Measurements from ENCODE around the gene ANKK1. TPM values are rescaled to one million over a fixed set of nuclear protein-coding genes. Genes with fewer than 3 reads are reported as not detected.

The ANKK1 gene
- total RNA-seq, 3 donors from 2014 or later (not counting 1 experiment from before 2014, with no cell fraction given) = 0.40 to 0.93 (median 0.73) TPM

GRCh38 chr11:113447621-113448315 lies 60.2 kb downstream of the ANKK1 start:
- Mint-ChIP-seq H3K27ac (no peak overlapping the region), H3K4me3 (no peak overlapping the region), H3K27me3 (ENCODE audit: low read depth in 2 of 2) (peaks cover 10 to 18% of the 10 kb centered on the region in 2 donors), H3K36me3 (no peaks in the 10 kb centered on the region), H3K9me3 (no peaks in the 10 kb centered on the region), H3K4me1 (no peaks in the 10 kb centered on the region)
- H3K9me3 ChIP-seq (ENCODE audit: control insufficient read depth, insufficient read depth, low read length) = no peaks in the 10 kb centered on the region
- H3K4me3 ChIP-seq (ENCODE audit: low read length) = no peak overlapping the region
- no peak for TF ChIP-seq CTCF (IDR thresholded peaks at IDR 0.05)
- ATAC-seq (no peak), DNase-seq (no peak)
- 57% methylated on average over 8 of the region's 8 CpGs for WGBS (ENCODE audit: insufficient coverage)
- no peaks in the 10 kb centered on the region for H3K4me1 ChIP-seq (ENCODE audit: control insufficient read depth, insufficient read depth, low read length)
- intact Hi-C loops (cut with micrococcal nuclease) = no loop called here
- no peaks in the 10 kb centered on the region for H3K27me3 ChIP-seq (ENCODE audit: control insufficient read depth, insufficient read depth, low read length)
- H3K36me3 ChIP-seq (ENCODE audit: control insufficient read depth, insufficient read depth, low read length) = no peaks in the 10 kb centered on the region
- H3K27ac ChIP-seq (ENCODE audit: low read length) = no peak overlapping the region

GRCh38 chr11:113448316-113448677 lies 60.7 kb downstream of the ANKK1 start:
- 77% methylated on average over 5 of the region's 5 CpGs for WGBS (ENCODE audit: insufficient coverage)
- ATAC-seq (no peak), DNase-seq (no peak)
- intact Hi-C loops (cut with micrococcal nuclease) = no loop called here
- no peak overlapping the region for H3K27ac ChIP-seq (ENCODE audit: low read length)
- Mint-ChIP-seq H3K27ac (no peak overlapping the region), H3K27me3 (ENCODE audit: low read depth in 2 of 2) (peaks cover 10 to 18% of the 10 kb centered on the region in 2 donors), H3K4me1 (no peaks in the 10 kb centered on the region), H3K9me3 (no peaks in the 10 kb centered on the region), H3K4me3 (no peak overlapping the region), H3K36me3 (no peaks in the 10 kb centered on the region)
- no peaks in the 10 kb centered on the region for H3K27me3 ChIP-seq (ENCODE audit: control insufficient read depth, insufficient read depth, low read length)
- TF ChIP-seq CTCF (IDR thresholded peaks at IDR 0.05) = no peak
- no peaks in the 10 kb centered on the region for H3K4me1 ChIP-seq (ENCODE audit: control insufficient read depth, insufficient read depth, low read length)
- no peaks in the 10 kb centered on the region for H3K36me3 ChIP-seq (ENCODE audit: control insufficient read depth, insufficient read depth, low read length)
- H3K4me3 ChIP-seq (ENCODE audit: low read length) = no peak overlapping the region
- H3K9me3 ChIP-seq (ENCODE audit: control insufficient read depth, insufficient read depth, low read length) = no peaks in the 10 kb centered on the region

- intact Hi-C loops (cut with micrococcal nuclease) = no loop called here
- no peaks in the 10 kb centered on the region for H3K9me3 Mint-ChIP-seq
- no peak overlapping the region for H3K27ac ChIP-seq (ENCODE audit: low read length)
- 80% methylated on average over 6 of the region's 6 CpGs for WGBS (ENCODE audit: insufficient coverage)
- no peak for TF ChIP-seq CTCF (IDR thresholded peaks at IDR 0.05)
- no peaks in the 10 kb centered on the region for H3K36me3 ChIP-seq (ENCODE audit: control insufficient read depth, insufficient read depth, low read length)
- H3K27me3 Mint-ChIP-seq (ENCODE audit: low read depth in 2 of 2) = peaks cover 11 to 20% of the 10 kb centered on the region in 2 donors
- H3K27me3 ChIP-seq (ENCODE audit: control insufficient read depth, insufficient read depth, low read length) = no peaks in the 10 kb centered on the region
- no peak overlapping the region for H3K4me3 Mint-ChIP-seq
- no peak overlapping the region for H3K4me3 ChIP-seq (ENCODE audit: low read length)
- no peaks in the 10 kb centered on the region for H3K9me3 ChIP-seq (ENCODE audit: control insufficient read depth, insufficient read depth, low read length)
- H3K4me1 ChIP-seq (ENCODE audit: control insufficient read depth, insufficient read depth, low read length) = no peaks in the 10 kb centered on the region
- DNase-seq = no peak
- H3K4me1 Mint-ChIP-seq = no peaks in the 10 kb centered on the region
- H3K36me3 Mint-ChIP-seq = no peaks in the 10 kb centered on the region
- H3K27ac Mint-ChIP-seq = no peak overlapping the region
- no peak for ATAC-seq
Observed at GRCh38 chr11:113449743-113450142, 62.2 kb downstream of the ANKK1 start.

Other genes starting within 250 kb of the ANKK1 start
- gene TTC12, start 73.2 kb upstream of the ANKK1 start, total RNA-seq = 10 to 100 TPM; 20.8 to 25.4 (median 24.1) TPM
- gene DRD2, start 87.6 kb downstream of the ANKK1 start, total RNA-seq = not detected